Measurements from ENCODE around the gene KRTAP5-10.
"Not testable (repeated sequence)": the region's sequence is repeated elsewhere in the genome, so short reads cannot be mapped to it uniquely, and the experiment has no call there.

DNA sequence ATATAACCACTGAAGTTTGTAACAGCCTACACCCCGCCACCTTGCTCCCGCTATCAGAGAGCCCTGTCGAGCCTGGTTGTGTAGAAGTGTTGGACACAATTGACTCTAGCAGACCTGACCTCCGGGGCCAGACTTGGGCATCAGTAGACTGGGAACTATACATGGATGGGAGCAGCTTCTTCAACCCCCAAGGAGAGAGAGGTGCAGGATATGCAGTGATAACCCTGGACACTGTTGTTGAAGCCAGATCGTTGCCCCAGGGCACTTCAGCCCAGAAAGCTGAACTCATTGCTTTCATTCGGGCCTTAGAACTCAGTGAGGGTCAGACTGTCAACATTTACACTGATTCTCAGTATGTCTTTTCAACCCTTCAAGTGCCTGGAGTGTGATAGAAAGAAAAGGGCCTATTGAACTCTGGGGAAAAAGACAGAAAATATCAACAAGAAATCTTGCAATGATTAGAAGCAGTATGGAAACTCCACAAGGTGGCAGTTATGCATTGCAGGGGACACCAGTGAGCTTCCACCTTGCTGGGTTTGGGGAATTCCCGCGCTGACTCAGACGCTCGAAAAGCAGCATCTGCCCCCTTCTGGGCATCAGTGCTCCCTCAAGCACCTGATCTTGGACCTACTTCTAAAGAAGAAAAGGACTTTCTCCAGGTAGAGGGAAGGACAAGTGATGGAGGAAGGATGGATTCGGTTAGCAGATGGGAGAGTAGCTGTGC, 23.6 kb downstream of the KRTAP5-10 start:
- TF ChIP-seq SMC3 (conservative IDR thresholded peaks at IDR 0.05; ENCODE audit: insufficient read depth, low read depth, low read length); MTA3 (IDR thresholded peaks at IDR 0.05; ENCODE audit: borderline replicate concordance); POLR2A (conservative IDR thresholded peaks at IDR 0.05); ZNF24 (IDR thresholded peaks at IDR 0.05): not testable (repeated sequence)
- TF ChIP-seq, protein P1, sequence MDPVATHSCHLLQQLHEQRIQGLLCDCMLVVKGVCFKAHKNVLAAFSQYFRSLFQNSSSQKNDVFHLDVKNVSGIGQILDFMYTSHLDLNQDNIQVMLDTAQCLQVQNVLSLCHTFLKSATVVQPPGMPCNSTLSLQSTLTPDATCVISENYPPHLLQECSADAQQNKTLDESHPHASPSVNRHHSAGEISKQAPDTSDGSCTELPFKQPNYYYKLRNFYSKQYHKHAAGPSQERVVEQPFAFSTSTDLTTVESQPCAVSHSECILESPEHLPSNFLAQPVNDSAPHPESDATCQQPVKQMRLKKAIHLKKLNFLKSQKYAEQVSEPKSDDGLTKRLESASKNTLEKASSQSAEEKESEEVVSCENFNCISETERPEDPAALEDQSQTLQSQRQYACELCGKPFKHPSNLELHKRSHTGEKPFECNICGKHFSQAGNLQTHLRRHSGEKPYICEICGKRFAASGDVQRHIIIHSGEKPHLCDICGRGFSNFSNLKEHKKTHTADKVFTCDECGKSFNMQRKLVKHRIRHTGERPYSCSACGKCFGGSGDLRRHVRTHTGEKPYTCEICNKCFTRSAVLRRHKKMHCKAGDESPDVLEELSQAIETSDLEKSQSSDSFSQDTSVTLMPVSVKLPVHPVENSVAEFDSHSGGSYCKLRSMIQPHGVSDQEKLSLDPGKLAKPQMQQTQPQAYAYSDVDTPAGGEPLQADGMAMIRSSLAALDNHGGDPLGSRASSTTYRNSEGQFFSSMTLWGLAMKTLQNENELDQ (CRISPR knock-in tag; IDR thresholded peaks at IDR 0.05; ENCODE audit: borderline replicate concordance): not testable (repeated sequence)
- TF ChIP-seq, protein P2, sequence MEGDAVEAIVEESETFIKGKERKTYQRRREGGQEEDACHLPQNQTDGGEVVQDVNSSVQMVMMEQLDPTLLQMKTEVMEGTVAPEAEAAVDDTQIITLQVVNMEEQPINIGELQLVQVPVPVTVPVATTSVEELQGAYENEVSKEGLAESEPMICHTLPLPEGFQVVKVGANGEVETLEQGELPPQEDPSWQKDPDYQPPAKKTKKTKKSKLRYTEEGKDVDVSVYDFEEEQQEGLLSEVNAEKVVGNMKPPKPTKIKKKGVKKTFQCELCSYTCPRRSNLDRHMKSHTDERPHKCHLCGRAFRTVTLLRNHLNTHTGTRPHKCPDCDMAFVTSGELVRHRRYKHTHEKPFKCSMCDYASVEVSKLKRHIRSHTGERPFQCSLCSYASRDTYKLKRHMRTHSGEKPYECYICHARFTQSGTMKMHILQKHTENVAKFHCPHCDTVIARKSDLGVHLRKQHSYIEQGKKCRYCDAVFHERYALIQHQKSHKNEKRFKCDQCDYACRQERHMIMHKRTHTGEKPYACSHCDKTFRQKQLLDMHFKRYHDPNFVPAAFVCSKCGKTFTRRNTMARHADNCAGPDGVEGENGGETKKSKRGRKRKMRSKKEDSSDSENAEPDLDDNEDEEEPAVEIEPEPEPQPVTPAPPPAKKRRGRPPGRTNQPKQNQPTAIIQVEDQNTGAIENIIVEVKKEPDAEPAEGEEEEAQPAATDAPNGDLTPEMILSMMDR (IDR thresholded peaks at IDR 0.05 in 2 of 3, conservative IDR thresholded peaks at IDR 0.05 in 1 of 3; ENCODE audit: insufficient read depth in 2 of 3, low read depth in 1 of 3, low read length in 3 of 3): peak in 2 of 3 experiments; percentile 53 to 66; a peak in 5 of 6 replicates
- TF ChIP-seq, protein P3, sequence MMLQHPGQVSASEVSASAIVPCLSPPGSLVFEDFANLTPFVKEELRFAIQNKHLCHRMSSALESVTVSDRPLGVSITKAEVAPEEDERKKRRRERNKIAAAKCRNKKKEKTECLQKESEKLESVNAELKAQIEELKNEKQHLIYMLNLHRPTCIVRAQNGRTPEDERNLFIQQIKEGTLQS (IDR thresholded peaks at IDR 0.05): peak; percentile 53; the same call in 1 of the 2 replicates
- TF ChIP-seq, protein P3 (CRISPR knock-in tag; conservative IDR thresholded peaks at IDR 0.05): not testable (repeated sequence)
- TF ChIP-seq, protein P4, sequence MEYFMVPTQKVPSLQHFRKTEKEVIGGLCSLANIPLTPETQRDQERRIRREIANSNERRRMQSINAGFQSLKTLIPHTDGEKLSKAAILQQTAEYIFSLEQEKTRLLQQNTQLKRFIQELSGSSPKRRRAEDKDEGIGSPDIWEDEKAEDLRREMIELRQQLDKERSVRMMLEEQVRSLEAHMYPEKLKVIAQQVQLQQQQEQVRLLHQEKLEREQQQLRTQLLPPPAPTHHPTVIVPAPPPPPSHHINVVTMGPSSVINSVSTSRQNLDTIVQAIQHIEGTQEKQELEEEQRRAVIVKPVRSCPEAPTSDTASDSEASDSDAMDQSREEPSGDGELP (CRISPR knock-in tag; IDR thresholded peaks at IDR 0.05; ENCODE audit: borderline replicate concordance): not testable (repeated sequence)
